Neural progenitor cell (in vitro differentiated cells): ENCODE results near the gene RAPGEF5. TPM values are rescaled to one million over a fixed set of nuclear protein-coding genes. Genes with fewer than 3 reads are reported as not detected.

ENCODE experiments used
- DNase-seq: peaks from one replicate; pipeline ENCODE4 v3.0.0-alpha.2; 2016; ENCODE audit warnings: low spot score
- H2AFZ ChIP-seq: fragments of 200-600 bp; sonication (generic); replicated peaks from 2 replicates; pipeline ENCODE4 v1.6.1; 2016; ENCODE audit warnings: antibody characterized with exemption
- H3F3A ChIP-seq: fragments of 200-600 bp; sonication (generic); 2 replicates; pipeline ENCODE4 v1.6.1; 2016; ENCODE audit warnings: antibody characterized with exemption, low read depth
- H3K27ac ChIP-seq: fragments of 200-600 bp; sonication (generic); 2 replicates; pipeline ENCODE4 v1.5.1; 2016; ENCODE audit warnings: mild to moderate bottlenecking
- H3K27me3 ChIP-seq: fragments of 200-600 bp; sonication (generic); 2 replicates; pipeline ENCODE4 v1.6.1; 2016; ENCODE audit warnings: mild to moderate bottlenecking, moderate library complexity
- H3K36me3 ChIP-seq: fragments of 200-600 bp; sonication (generic); 2 replicates; pipeline ENCODE4 v1.5.1; 2016
- H3K4me1 ChIP-seq: fragments of 200-600 bp; sonication (generic); 2 replicates; pipeline ENCODE4 v1.6.1; 2016; ENCODE audit warnings: mixed run types
- H3K4me2 ChIP-seq: fragments of 200-600 bp; sonication (generic); 2 replicates; pipeline ENCODE4 v1.6.1; 2016
- H3K4me3 ChIP-seq: fragments of 200-600 bp; sonication (generic); 2 replicates; pipeline ENCODE4 v1.5.1; 2016
- H3K79me2 ChIP-seq: fragments of 200-600 bp; sonication (generic); 2 replicates; pipeline ENCODE4 v1.6.1; 2016; ENCODE audit warnings: low read depth
- H3K9ac ChIP-seq: fragments of 200-600 bp; sonication (generic); 2 replicates; pipeline ENCODE4 v1.6.1; 2016
- H3K9me3 ChIP-seq: fragments of 200-600 bp; sonication (generic); 2 replicates; pipeline ENCODE4 v1.5.1; 2016; ENCODE audit warnings: low read depth
- H4K20me1 ChIP-seq: fragments of 200-600 bp; sonication (generic); 2 replicates; pipeline ENCODE4 v1.6.1; 2016; ENCODE audit warnings: low read depth
- H3K27ac Mint-ChIP-seq: 3 replicates; pipeline ENCODE4 v1.8.0; 2021; ENCODE audit warnings: mixed read lengths
- H3K27me3 Mint-ChIP-seq: 2 replicates; pipeline ENCODE4 v1.8.0; 2022; ENCODE audit warnings: low read depth, mild to moderate bottlenecking, inconsistent platforms, moderate library complexity, mixed read lengths; ENCODE audit not compliant: insufficient read depth
- H3K36me3 Mint-ChIP-seq: 3 replicates; pipeline ENCODE4 v1.8.0; 2021; ENCODE audit warnings: mixed read lengths
- H3K4me1 Mint-ChIP-seq: 3 replicates; pipeline ENCODE4 v1.8.0; 2021; ENCODE audit warnings: mixed read lengths
- H3K4me3 Mint-ChIP-seq: 3 replicates; pipeline ENCODE4 v1.8.0; 2021; ENCODE audit warnings: mild to moderate bottlenecking, moderate library complexity, mixed read lengths
- H3K9me3 Mint-ChIP-seq: 3 replicates; pipeline ENCODE4 v1.8.0; 2020; ENCODE audit warnings: mixed read lengths
- CTCF ChIP-seq: fragments of 200-600 bp; sonication (generic); IDR thresholded peaks from 2 replicates; pipeline ENCODE4 v1.5.1; 2017; ENCODE audit warnings: antibody characterized with exemption, mild to moderate bottlenecking
- EZH2 ChIP-seq: fragments of 200-600 bp; sonication (generic); IDR thresholded peaks from 2 replicates; pipeline ENCODE4 v1.6.1; 2017; ENCODE audit warnings: antibody characterized with exemption, mild to moderate bottlenecking, moderate library complexity
- EZH2phosphoT487 ChIP-seq: fragments of 200-600 bp; sonication (generic); IDR thresholded peaks from 2 replicates; pipeline ENCODE4 v1.6.1; 2017; ENCODE audit warnings: antibody characterized with exemption
- total RNA-seq: library from RNA; depleted of rRNA; stranded (reverse); fragments of >200 nt; gene quantifications from 2 replicates; pipeline ENCODE4 v1.2.3, GENCODE V29; 2015; ENCODE audit warnings: low replicate concordance

RAPGEF5 gene
- total RNA-seq, 1 donor from 2014 or later: 5.7 TPM

- Histone ChIP-seq H2AFZ (no peak overlapping the region), H4K20me1 (no peaks in the 10 kb centered on the region), H3K27ac (no peak overlapping the region), H3K4me3 (no peak overlapping the region), H3K4me1 (no peaks in the 10 kb centered on the region), H3K36me3 (no peaks in the 10 kb centered on the region), H3K27me3 (no peaks in the 10 kb centered on the region), H3K79me2 (no peaks in the 10 kb centered on the region), H3K4me2 (no peak overlapping the region), H3K9me3 (no peaks in the 10 kb centered on the region), H3F3A (no peaks in the 10 kb centered on the region), H3K9ac (no peak overlapping the region)
- TF ChIP-seq EZH2phosphoT487 (no peak), CTCF (no peak), EZH2 (no peak)
- Mint-ChIP-seq H3K36me3 (no peaks in the 10 kb centered on the region), H3K27me3 (peaks cover 5% of the 10 kb centered on the region), H3K27ac (no peak overlapping the region), H3K4me3 (no peak overlapping the region), H3K9me3 (no peaks in the 10 kb centered on the region), H3K4me1 (no peaks in the 10 kb centered on the region)
- no peak for DNase-seq
These were observed 30.6 kb upstream of the RAPGEF5 start for GRCh38 chr7:22387583-22387982.

GRCh38 chr7:22386865-22387264, 29.9 kb upstream of the RAPGEF5 start:
- Mint-ChIP-seq H3K27me3 (peaks cover 5% of the 10 kb centered on the region), H3K9me3 (no peaks in the 10 kb centered on the region), H3K27ac (no peak overlapping the region), H3K4me1 (no peaks in the 10 kb centered on the region), H3K36me3 (no peaks in the 10 kb centered on the region), H3K4me3 (no peak overlapping the region)
- Histone ChIP-seq H3K36me3 (no peaks in the 10 kb centered on the region), H3K4me3 (no peak overlapping the region), H3K27me3 (no peaks in the 10 kb centered on the region), H3K27ac (no peak overlapping the region), H3K4me1 (no peaks in the 10 kb centered on the region), H2AFZ (no peak overlapping the region), H3F3A (no peaks in the 10 kb centered on the region), H3K4me2 (no peak overlapping the region), H4K20me1 (no peaks in the 10 kb centered on the region), H3K9ac (no peak overlapping the region), H3K79me2 (no peaks in the 10 kb centered on the region), H3K9me3 (no peaks in the 10 kb centered on the region)
- DNase-seq: no peak
- TF ChIP-seq EZH2phosphoT487 (no peak), EZH2 (no peak), CTCF (no peak)

- Mint-ChIP-seq H3K4me3 (no peak overlapping the region), H3K36me3 (no peaks in the 10 kb centered on the region), H3K9me3 (no peaks in the 10 kb centered on the region), H3K27me3 (peaks cover 3% of the 10 kb centered on the region), H3K27ac (no peak overlapping the region), H3K4me1 (no peaks in the 10 kb centered on the region)
- no peak for DNase-seq
- H3K36me3 ChIP-seq: no peaks in the 10 kb centered on the region
- no peaks in the 10 kb centered on the region for H3K4me1 ChIP-seq
- no peak overlapping the region for H3K4me3 ChIP-seq
- H3K27me3 ChIP-seq: no peaks in the 10 kb centered on the region
- H3K9ac ChIP-seq: no peak overlapping the region
- H3K79me2 ChIP-seq: no peaks in the 10 kb centered on the region
- no peak overlapping the region for H3K27ac ChIP-seq
- TF ChIP-seq CTCF: no peak
- no peak for TF ChIP-seq EZH2phosphoT487
- TF ChIP-seq EZH2: no peak
- no peak overlapping the region for H3K4me2 ChIP-seq
- H3K9me3 ChIP-seq: no peaks in the 10 kb centered on the region
- H3F3A ChIP-seq: no peaks in the 10 kb centered on the region
- no peak overlapping the region for H2AFZ ChIP-seq
- no peaks in the 10 kb centered on the region for H4K20me1 ChIP-seq
These were observed 29.4 kb upstream of the RAPGEF5 start for GRCh38 chr7:22386206-22386858.
